Forelimb muscle (tissue), 1 donor: Measurements from ENCODE around the gene GIGYF1. TPM values are rescaled to one million over a fixed set of nuclear protein-coding genes. Genes with fewer than 3 reads are reported as not detected.
A peak's percentile ranks its signal among the peaks of the same experiment; 100 is the strongest.
"Not testable (repeated sequence)": the region's sequence is repeated elsewhere in the genome, so short reads cannot be mapped to it uniquely, and the experiment has no call there.

Experiments
- DNase-seq: peaks from one replicate; pipeline ENCODE4 v3.0.0-alpha.2; 2013; ENCODE audit warnings: low read depth
- polyA plus RNA-seq: library from polyadenylated mRNA; unstranded; fragments of 120-200 nt; gene quantifications from one replicate; pipeline ENCODE4 v1.2.1, GENCODE V29; 2013; ENCODE audit not compliant: insufficient read length

GIGYF1 gene
- polyA plus RNA-seq, 1 donor, result 30.2 TPM

GRCh38 chr7:100706672-100707311 lies 12.7 kb upstream of the GIGYF1 start:
- no peak for DNase-seq

GRCh38 chr7:100705753-100706671 lies 12.0 kb upstream of the GIGYF1 start, which contains the start of gene POP7:
TSS of gene POP7 (plus strand) at chr7:100706121. CDS start at chr7:100706831, 710 bp downstream.
- DNase-seq, result peak; percentile 91

DNA sequence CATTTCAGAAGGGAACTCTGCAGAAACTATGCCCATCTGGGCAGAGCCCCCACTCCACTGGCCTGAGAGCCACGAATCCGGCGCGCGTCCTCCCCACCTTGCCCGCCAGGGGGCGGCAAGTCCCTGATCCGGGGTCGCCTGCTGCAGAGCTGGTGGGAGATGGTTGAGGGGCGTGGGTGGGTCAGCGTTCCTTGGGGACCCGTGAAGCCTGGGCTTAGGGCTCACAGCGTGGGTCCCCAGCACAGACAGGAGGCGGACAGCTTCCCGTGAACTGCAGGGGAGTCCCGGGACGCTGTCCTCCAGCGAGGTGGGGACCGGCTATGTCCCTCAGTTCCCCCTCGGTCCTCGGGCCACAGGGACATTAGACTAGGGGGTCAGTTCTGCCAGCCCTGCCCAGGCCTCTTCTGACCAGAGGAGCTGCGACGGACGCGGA lies 11.3 kb upstream of the GIGYF1 start:
- DNase-seq, result no peak

GRCh38 chr7:100701089-100701488 lies 7.0 kb upstream of the GIGYF1 start:
- not testable (repeated sequence) for DNase-seq

DNA sequence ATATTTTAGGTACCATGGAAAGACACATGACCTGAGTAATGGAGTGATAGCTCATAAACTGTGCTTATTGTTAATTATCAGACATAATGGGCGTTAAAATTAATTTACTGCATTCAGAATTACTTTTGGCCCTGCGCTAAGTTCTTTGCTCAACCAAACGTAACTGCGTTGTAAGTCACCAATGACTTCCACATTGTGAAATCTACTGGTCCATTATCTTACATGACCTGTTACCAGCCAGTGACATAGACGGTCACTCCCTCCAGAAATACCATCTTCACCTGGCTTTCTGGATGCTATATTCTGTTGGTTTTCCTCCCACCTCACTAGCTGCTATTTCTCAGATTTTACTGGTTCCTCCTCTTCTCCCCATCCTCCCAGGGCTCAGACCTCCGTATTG lies 5.0 kb upstream of the GIGYF1 start:
- DNase-seq, result no peak

- DNase-seq, result no peak
Measured at GRCh38 chr7:100696123-100696521, 2.1 kb upstream of the GIGYF1 start.

DNA sequence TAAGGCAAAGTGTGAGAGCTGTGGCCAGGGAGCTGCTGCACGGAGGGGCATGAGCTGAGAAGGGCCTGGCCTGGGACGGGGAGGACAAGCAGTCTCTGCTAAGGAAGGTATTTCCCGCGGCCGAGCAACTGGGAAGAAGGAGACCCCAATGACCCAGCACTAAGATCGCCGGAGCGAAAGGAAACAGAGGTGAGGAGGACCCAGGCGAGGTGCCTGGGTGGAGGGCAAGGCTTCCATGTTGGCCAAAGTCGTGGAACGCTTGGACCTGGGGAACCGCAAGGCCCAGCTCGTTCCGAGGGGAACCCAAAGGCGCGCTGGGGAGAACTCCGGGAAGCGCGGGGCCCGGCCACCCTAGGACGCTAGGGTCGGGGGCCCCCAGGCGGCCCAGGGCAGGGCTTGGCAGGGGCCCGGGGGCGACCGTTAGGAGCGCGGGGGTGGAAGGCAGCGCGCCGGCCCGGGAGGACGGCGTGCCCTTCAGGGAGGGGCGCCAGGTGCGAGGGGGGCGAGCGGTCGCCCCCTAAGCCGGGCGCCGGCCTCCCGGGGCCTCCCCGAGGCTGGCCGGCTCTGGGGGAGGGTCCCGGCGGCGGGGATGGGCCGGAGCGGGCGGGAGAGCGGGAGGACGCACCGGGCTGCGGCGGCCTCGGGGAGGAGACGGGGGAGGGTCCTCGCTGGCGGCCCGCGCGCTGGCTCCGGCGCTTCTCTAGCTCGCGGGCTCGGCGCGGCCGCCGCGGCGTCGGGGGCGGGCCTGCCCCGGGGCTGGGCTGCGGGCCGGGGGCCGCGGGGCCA lies 545 bp downstream of the GIGYF1 start:
- DNase-seq, result no peak

DNA sequence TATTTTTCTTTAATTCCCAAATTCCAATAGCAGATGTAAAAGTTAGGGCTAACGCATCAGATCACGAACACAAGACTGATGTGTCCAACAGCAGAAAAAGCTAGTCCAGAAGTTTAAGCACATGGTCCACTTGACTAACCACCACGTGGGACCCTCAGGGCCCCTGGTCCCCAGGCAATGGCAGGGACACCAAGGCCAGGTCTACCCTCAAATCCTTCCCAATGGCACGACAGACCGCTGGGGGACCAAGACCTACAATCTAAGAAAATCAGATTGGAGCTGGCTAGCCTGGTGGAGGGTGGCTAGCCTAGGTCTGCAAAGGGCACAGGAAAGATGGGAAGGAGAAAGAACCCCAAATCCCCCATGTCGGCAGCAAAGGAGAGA lies 1.5 kb downstream of the GIGYF1 start:
- no peak for DNase-seq

GRCh38 chr7:100691676-100692577 lies 2.1 kb downstream of the GIGYF1 start:
- DNase-seq, result no peak

- DNase-seq, result no peak
Measured at GRCh38 chr7:100689230-100690135, 4.6 kb downstream of the GIGYF1 start.

DNA sequence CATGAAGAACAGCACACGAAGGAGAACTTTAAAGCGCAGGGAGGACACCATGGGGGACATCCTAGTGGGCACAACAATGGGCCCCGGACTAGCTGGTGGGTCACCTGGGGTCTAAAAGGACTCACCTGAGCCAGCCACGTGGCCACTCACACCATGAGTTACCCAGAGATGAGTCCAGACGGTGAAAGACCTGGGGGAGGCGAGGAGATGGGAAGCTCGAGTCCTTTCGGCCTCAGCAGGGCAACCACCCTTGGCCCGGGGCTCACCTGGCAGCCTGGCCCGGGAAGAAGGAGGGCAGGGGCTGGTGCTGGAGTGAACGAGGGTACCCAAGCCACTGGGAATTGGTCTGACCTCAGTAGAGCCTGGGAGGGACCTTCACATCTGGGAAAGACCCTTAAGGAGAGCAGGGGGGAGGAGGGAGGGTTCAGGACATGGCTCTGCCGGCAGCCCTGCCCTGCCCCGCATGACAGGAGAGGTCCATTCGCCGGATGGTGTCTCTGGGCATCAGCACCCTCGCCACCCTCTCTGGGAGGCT lies 5.7 kb downstream of the GIGYF1 start:
- no peak for DNase-seq

- no peak for DNase-seq
Measured at GRCh38 chr7:100687751-100688300, 6.2 kb downstream of the GIGYF1 start.

DNA sequence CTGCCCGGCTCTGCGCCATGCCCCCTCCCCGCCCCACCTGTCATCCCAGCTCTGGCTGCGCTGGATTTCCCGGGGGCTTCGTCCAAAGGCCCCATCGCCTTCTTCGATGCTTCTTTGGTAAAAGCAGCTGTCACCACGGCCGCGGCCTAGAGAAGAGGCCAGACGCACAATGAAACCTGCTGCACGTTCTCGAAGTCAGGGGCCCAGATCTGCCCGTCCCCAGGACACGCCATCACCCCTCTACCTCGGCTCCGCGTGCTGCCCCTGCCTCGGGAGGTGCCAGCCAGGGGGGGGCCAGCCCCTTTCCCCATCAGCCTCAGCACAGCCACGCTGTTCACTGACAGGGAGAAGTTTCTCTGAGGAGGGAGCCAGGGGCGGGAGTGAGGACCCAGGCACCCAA lies 6.8 kb downstream of the GIGYF1 start:
- DNase-seq, result no peak

- DNase-seq, result no peak
Measured at GRCh38 chr7:100686822-100687211, 7.2 kb downstream of the GIGYF1 start.

DNA sequence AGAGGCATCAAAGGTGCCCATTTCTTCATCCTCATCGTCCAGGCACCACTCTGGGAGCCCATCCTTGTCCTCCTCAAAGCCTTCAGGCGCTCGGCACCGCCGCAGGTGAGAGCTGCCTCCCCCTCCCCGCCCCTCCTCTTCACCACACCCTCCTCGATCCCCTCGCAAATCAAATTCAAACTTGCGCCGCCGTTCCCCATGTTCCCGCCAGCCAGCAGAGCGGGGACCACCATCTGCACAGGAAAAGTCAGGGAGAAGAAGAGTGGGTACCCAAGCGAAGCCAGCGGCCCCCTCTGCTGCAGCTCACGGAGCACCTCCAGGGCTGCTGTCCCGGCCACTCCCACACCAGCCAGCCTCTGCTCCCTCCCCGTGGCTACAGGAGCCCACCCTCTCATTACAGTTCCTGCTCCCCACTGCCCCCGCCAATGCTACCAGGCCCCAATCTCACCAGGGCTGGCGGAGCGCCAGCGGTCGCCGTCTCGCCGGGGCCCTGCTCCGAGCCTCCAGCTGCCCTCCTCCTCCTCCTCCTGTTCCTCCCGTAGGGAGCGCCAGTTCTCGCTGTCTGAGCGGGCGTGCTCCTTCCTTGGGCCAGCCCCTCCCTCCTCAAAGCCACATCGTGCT lies 7.7 kb downstream of the GIGYF1 start:
- no peak for DNase-seq

DNA sequence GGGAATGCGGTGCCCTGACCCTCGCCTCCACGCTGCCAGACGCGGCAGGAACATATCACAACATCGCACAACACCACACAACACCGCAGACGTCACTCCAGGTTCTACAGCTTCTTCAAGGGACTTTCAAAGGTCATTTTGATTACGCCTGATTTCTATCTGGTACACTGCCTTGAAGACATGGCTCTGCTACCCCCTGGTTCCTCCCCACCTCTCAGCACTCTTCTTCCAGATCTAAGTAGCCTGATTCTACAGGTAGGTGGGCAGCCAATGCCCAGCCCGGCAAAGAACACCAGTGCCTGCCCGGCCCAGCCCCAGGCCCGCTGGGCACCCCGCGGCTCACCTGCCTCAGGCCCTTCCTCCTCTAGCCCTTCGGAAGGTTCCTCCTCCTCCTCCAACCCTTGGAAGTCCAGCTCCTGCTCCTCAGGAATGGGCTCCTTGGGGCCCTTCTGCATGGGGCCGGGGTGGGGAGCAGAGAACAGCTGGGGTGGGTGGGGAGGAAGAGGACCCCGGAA lies 8.4 kb downstream of the GIGYF1 start:
- no peak for DNase-seq

DNA sequence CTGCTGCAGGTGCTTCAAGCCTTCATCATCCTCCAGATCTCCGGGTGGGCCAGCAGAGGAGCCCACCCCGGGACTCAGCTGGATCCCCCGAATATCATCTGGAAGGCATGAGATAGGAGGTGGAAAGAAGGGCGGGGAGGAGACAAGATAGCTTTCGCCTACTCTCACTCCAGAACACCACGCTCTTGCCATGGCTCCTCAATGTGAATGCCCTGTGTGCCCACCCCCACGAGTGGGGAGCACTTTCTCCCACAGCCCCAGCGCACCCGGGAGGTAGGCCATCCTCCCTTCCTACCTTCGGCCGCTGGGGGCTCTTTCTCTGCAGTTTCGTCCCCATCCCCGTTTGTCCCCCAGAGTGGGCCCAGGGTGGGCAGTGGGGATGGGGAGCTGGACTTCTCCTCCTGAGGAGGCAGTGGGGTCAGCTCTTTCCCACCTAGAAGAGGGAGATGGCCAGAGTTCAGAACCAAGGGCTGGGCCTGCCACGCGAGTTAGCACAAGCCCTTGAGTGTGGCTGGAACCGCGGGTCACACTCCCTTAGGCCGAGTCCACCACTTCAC lies 8.9 kb downstream of the GIGYF1 start:
- no peak for DNase-seq

DNA sequence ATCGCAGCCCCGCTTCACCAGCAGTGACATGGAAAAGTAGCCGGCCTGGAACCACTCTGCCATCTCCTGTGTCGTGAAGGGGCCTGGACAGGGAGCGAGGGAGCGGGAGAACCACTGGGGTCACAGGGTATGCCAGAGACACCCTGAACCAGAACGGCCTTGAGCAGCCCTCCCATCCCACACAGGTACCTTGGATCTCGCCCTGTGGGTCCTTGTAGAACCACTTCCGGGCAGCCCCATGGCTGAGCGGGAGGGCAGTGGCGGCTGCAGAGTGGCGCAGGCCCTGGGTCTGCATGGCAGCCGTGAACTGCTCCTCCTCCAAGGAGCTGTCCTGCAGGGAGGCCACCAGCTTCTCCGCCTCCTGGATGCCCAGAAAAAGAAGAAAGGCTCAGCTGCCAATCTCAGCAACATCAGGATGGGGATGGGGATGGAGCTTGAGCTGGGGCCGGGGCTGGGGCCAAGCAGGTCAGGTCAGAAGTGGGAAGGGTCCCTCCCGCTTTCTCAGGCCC lies 9.5 kb downstream of the GIGYF1 start:
- DNase-seq, result no peak
